ENCODE measurements around the gene MAP1LC3B.
"Not testable (repeated sequence)": the region's sequence is repeated elsewhere in the genome, so short reads cannot be mapped to it uniquely, and the experiment has no call there.

Gene MAP1LC3B

GRCh38 chr16:87382023-87382785, 9.9 kb upstream of the MAP1LC3B start:
- Mint-ChIP-seq H3K36me3 (peaks cover 10 to 18% of the 10 kb centered on the region in 2 donors), H3K4me3 (peak overlapping the region; percentile 89 to 92), H3K4me1 (peaks cover 33 to 69% of the 10 kb centered on the region in 2 donors), H3K9me3 (peaks cover 0 to 2% of the 10 kb centered on the region in 2 donors), H3K27me3 (peaks cover 4 to 6% of the 10 kb centered on the region in 2 donors), H3K27ac (peak overlapping the region; percentile 97)
- DNase-seq (no peak), ATAC-seq (replicated peaks) (no peak)

GRCh38 chr16:87383505-87384161, 8.5 kb upstream of the MAP1LC3B start, which contains the start of gene FBXO31:
FBXO31 (minus strand) TSS chr16:87383776; CDS start chr16:87383744, 32 bp downstream.
- Mint-ChIP-seq H3K27ac (peak within 1 kb of the TSS; percentile 100), H3K4me1 (peaks cover 40 to 83% of the 10 kb centered on the region in 2 donors), H3K36me3 (peaks cover 7 to 15% of the 10 kb centered on the region in 2 donors), H3K9me3 (peaks cover 0 to 2% of the 10 kb centered on the region in 2 donors), H3K4me3 (peak within 1 kb of the TSS; percentile 92 to 96), H3K27me3 (peaks cover 4 to 6% of the 10 kb centered on the region in 2 donors)
- DNase-seq (peak; percentile 89), ATAC-seq (replicated peaks) (peak; percentile 68 to 71)

- peaks cover 0 to 2% of the 10 kb centered on the region in 2 donors for H3K9me3 Mint-ChIP-seq
- DNase-seq (no peak), ATAC-seq (replicated peaks) (peak; percentile 1 to 4)
- H3K4me1 Mint-ChIP-seq: peaks cover 39 to 81% of the 10 kb centered on the region in 2 donors
- peak overlapping the region; percentile 92 to 96 for H3K4me3 Mint-ChIP-seq
- peak overlapping the region; percentile 100 for H3K27ac Mint-ChIP-seq
- peaks cover 4 to 15% of the 10 kb centered on the region in 2 donors for H3K36me3 Mint-ChIP-seq
- peaks cover 4 to 6% of the 10 kb centered on the region in 2 donors for H3K27me3 Mint-ChIP-seq
Measured at GRCh38 chr16:87384162-87384874, 7.8 kb upstream of the MAP1LC3B start.

GRCh38 chr16:87384875-87385167, 7.3 kb upstream of the MAP1LC3B start:
- peaks cover 4 to 15% of the 10 kb centered on the region in 2 donors for H3K36me3 Mint-ChIP-seq
- H3K4me3 Mint-ChIP-seq: peak overlapping the region; percentile 92 to 96
- not testable (repeated sequence) for DNase-seq; H3K9me3 Mint-ChIP-seq; H3K27me3 Mint-ChIP-seq; ATAC-seq (replicated peaks)
- peak overlapping the region; percentile 100 for H3K27ac Mint-ChIP-seq
- H3K4me1 Mint-ChIP-seq: peaks cover 40 to 78% of the 10 kb centered on the region in 2 donors

GRCh38 chr16:87387942-87388817, 4.0 kb upstream of the MAP1LC3B start:
- peak overlapping the region; percentile 65 to 81 for H3K4me3 Mint-ChIP-seq
- peaks cover 4% of the 10 kb centered on the region in 2 donors for H3K36me3 Mint-ChIP-seq
- peak; percentile 89 for DNase-seq
- H3K27me3 Mint-ChIP-seq: peaks cover 4 to 6% of the 10 kb centered on the region in 2 donors
- peaks cover 32 to 61% of the 10 kb centered on the region in 2 donors for H3K4me1 Mint-ChIP-seq
- H3K27ac Mint-ChIP-seq: peak overlapping the region; percentile 97
- ATAC-seq (replicated peaks): peak; percentile 70 to 71
- peaks cover 0 to 2% of the 10 kb centered on the region in 2 donors for H3K9me3 Mint-ChIP-seq

- H3K27ac Mint-ChIP-seq: peak overlapping the region; percentile 97
- H3K36me3 Mint-ChIP-seq: peaks cover 3% of the 10 kb centered on the region in 2 donors
- peaks cover 38 to 66% of the 10 kb centered on the region in 2 donors for H3K4me1 Mint-ChIP-seq
- ATAC-seq (replicated peaks): no peak
- DNase-seq: no peak
- H3K4me3 Mint-ChIP-seq: peak overlapping the region; percentile 65 to 81
- H3K9me3 Mint-ChIP-seq: peaks cover 0 to 2% of the 10 kb centered on the region in 2 donors
- peaks cover 3 to 4% of the 10 kb centered on the region in 2 donors for H3K27me3 Mint-ChIP-seq
Measured at GRCh38 chr16:87388818-87389134, 3.4 kb upstream of the MAP1LC3B start.

GRCh38 chr16:87389245-87389644, 2.9 kb upstream of the MAP1LC3B start:
- no peaks in the 10 kb centered on the region for H3K9me3 Mint-ChIP-seq
- peak overlapping the region; percentile 75 for H3K27ac Mint-ChIP-seq
- H3K27me3 Mint-ChIP-seq: no peaks in the 10 kb centered on the region
- no peak for DNase-seq
- ATAC-seq (replicated peaks): no peak
- peak overlapping the region in 1 of 2 donors; percentile 8 for H3K4me3 Mint-ChIP-seq
- no peaks in the 10 kb centered on the region for H3K36me3 Mint-ChIP-seq
- peaks cover 38 to 66% of the 10 kb centered on the region in 2 donors for H3K4me1 Mint-ChIP-seq

- H3K4me1 Mint-ChIP-seq: peaks cover 37 to 66% of the 10 kb centered on the region in 2 donors
- H3K4me3 Mint-ChIP-seq; H3K36me3 Mint-ChIP-seq; DNase-seq; ATAC-seq (replicated peaks); H3K27ac Mint-ChIP-seq; H3K9me3 Mint-ChIP-seq; H3K27me3 Mint-ChIP-seq: not testable (repeated sequence)
Measured at GRCh38 chr16:87389914-87390313, 2.2 kb upstream of the MAP1LC3B start.

GRCh38 chr16:87390641-87391323, 1.4 kb upstream of the MAP1LC3B start:
- Mint-ChIP-seq H3K4me1 (peaks cover 40 to 65% of the 10 kb centered on the region in 2 donors), H3K27me3 (no peaks in the 10 kb centered on the region), H3K9me3 (no peaks in the 10 kb centered on the region), H3K27ac (peak overlapping the region; percentile 97), H3K4me3 (peak overlapping the region; percentile 84 to 92), H3K36me3 (peaks cover 2 to 9% of the 10 kb centered on the region in 2 donors)
- DNase-seq (no peak), ATAC-seq (replicated peaks) (no peak)

GRCh38 chr16:87391324-87391949, 699 bp upstream of the MAP1LC3B start:
- Mint-ChIP-seq H3K4me1 (peaks cover 37 to 62% of the 10 kb centered on the region in 2 donors), H3K4me3 (peak overlapping the region; percentile 84 to 92), H3K27me3 (no peaks in the 10 kb centered on the region), H3K9me3 (no peaks in the 10 kb centered on the region), H3K27ac (peak overlapping the region; percentile 97), H3K36me3 (peaks cover 2 to 9% of the 10 kb centered on the region in 2 donors)
- ATAC-seq (replicated peaks) (no peak), DNase-seq (no peak)

GRCh38 chr16:87392821-87393679, 914 bp downstream of the MAP1LC3B start:
- Mint-ChIP-seq H3K4me1 (peaks cover 29 to 50% of the 10 kb centered on the region in 2 donors), H3K4me3 (peak overlapping the region; percentile 86 to 87)
- peak in 1 of 2 donors; percentile 4 for ATAC-seq (replicated peaks)

GRCh38 chr16:87393680-87394055, 1.5 kb downstream of the MAP1LC3B start:
- peaks cover 2 to 9% of the 10 kb centered on the region in 2 donors for H3K36me3 Mint-ChIP-seq
- H3K9me3 Mint-ChIP-seq: no peaks in the 10 kb centered on the region
- H3K27me3 Mint-ChIP-seq: no peaks in the 10 kb centered on the region
- H3K4me3 Mint-ChIP-seq: peak overlapping the region; percentile 86 to 87
- ATAC-seq (replicated peaks) (no peak), DNase-seq (no peak)
- H3K27ac Mint-ChIP-seq: peak overlapping the region; percentile 84
- H3K4me1 Mint-ChIP-seq: peaks cover 25 to 43% of the 10 kb centered on the region in 2 donors

More at GRCh38 chr16:87392821-87393679, 914 bp downstream of the MAP1LC3B start:
- peak; percentile 23 for DNase-seq
- H3K27ac Mint-ChIP-seq: peak overlapping the region; percentile 84
- peaks cover 2 to 9% of the 10 kb centered on the region in 2 donors for H3K36me3 Mint-ChIP-seq
- no peaks in the 10 kb centered on the region for H3K9me3 Mint-ChIP-seq
- no peaks in the 10 kb centered on the region for H3K27me3 Mint-ChIP-seq

Data from stimulated activated naive B cell treated with anti-CD40 and anti-IgM and Interleukin-4, amounts not matched to agents 10 μg/mL and 1 μg/mL and 100 μg/mL, for 72 hours (primary cell).